SK-N-SH (cell line): Measurements from ENCODE around the gene RAP1GAP.

Source experiments
- EP300 ChIP-seq, 2 experiments: IDR thresholded peaks; 2 replicates each; pipeline versions ENCODE4 v1.4.0 to v1.6.1; 2012; ENCODE audit warnings: borderline replicate concordance in 1 of 2, low read depth in 1 of 2, low read length in 1 of 2
- EZH2phosphoT487 ChIP-seq: fragments of 200-600 bp; sonication (generic); IDR thresholded peaks from 2 replicates; pipeline ENCODE4 v1.6.1; 2017; ENCODE audit warnings: low read depth, mixed run types, mild to moderate bottlenecking, antibody characterized with exemption, moderate library complexity, borderline replicate concordance
- GATA2 ChIP-seq: sonication (generic); formaldehyde crosslinking; IDR thresholded peaks from 2 replicates; pipeline ENCODE4 v1.5.0; 2020; ENCODE audit warnings: mild to moderate bottlenecking, missing genetic modification reagents
- POLR2AphosphoS5 ChIP-seq: IDR thresholded peaks from 2 replicates; pipeline ENCODE4 v1.6.1; 2012; ENCODE audit warnings: low read depth, low read length
- RFX5 ChIP-seq: IDR thresholded peaks from 2 replicates; pipeline ENCODE4 v1.6.1; 2012; ENCODE audit warnings: mild to moderate bottlenecking, improper control_type of control experiment, low read length
- SMC3 ChIP-seq: IDR thresholded peaks from 2 replicates; pipeline ENCODE4 v1.6.1; 2012; ENCODE audit warnings: low read depth, low read length, improper control_type of control experiment
- TF ChIP-seq, protein P1 (sequence below): fragments of 200-600 bp; sonication (generic); IDR thresholded peaks from 2 replicates; pipeline ENCODE4 v1.6.1; 2017; ENCODE audit warnings: antibody characterized with exemption, mild to moderate bottlenecking, moderate library complexity
- TF ChIP-seq, protein P2 (sequence below): fragments of 150-350 bp; IDR thresholded peaks from 2 replicates; pipeline ENCODE4 v1.6.1; 2016; ENCODE audit warnings: mild to moderate bottlenecking, low read depth, low read length
- TF ChIP-seq, protein P3 (sequence below): IDR thresholded peaks from 2 replicates; pipeline ENCODE4 v1.4.0; 2012; ENCODE audit warnings: low read depth

DNA sequence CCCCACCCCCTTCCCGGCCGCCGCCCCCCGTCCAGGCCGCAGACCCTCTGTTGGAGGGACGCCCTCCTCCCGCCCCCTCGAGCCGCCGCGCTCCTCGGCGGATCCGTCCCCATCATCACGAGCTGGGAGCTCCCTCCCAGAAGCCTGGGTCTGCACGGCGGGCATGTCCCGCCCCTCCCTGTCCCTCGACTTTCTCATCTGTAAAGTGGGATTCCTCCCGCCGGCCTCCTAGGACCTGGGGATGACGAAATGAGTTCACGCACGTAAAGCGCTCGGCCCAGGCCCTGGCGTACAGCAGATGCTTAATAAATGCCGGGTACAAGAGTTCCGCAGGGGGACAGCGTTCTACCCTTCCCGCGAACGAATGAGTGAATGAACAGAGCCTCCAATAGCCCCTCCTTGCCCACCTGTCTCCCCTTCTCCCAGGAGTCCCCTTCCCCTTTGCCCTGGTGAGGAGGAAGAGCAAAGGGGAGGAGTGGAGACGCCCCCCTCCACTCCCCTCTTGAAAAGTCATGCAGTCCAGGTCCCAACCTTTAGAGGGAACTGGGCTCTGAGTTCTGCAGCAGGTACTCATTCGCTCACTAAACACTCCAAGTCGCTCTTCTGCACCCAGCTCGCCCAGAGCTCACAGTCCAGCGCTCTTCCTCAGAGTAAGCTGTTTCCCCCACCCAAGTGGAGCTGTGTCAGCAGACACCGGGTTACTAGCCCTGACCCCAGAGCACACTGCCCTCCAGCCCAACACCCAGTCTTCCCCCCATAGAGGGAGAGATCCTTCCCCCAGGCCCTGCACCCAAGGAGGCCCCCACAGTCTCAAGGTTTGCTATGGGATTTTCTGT lies 16.8 kb downstream of the RAP1GAP start:
- TF ChIP-seq SMC3, result no peak
- TF ChIP-seq, protein P1, sequence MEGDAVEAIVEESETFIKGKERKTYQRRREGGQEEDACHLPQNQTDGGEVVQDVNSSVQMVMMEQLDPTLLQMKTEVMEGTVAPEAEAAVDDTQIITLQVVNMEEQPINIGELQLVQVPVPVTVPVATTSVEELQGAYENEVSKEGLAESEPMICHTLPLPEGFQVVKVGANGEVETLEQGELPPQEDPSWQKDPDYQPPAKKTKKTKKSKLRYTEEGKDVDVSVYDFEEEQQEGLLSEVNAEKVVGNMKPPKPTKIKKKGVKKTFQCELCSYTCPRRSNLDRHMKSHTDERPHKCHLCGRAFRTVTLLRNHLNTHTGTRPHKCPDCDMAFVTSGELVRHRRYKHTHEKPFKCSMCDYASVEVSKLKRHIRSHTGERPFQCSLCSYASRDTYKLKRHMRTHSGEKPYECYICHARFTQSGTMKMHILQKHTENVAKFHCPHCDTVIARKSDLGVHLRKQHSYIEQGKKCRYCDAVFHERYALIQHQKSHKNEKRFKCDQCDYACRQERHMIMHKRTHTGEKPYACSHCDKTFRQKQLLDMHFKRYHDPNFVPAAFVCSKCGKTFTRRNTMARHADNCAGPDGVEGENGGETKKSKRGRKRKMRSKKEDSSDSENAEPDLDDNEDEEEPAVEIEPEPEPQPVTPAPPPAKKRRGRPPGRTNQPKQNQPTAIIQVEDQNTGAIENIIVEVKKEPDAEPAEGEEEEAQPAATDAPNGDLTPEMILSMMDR, result no peak
- no peak for TF ChIP-seq EZH2phosphoT487
- TF ChIP-seq EP300 (IDR thresholded peaks at IDR 0.05; ENCODE audit: borderline replicate concordance in 1 of 2, low read depth in 1 of 2, low read length in 1 of 2), result no peak
- TF ChIP-seq, protein P2, sequence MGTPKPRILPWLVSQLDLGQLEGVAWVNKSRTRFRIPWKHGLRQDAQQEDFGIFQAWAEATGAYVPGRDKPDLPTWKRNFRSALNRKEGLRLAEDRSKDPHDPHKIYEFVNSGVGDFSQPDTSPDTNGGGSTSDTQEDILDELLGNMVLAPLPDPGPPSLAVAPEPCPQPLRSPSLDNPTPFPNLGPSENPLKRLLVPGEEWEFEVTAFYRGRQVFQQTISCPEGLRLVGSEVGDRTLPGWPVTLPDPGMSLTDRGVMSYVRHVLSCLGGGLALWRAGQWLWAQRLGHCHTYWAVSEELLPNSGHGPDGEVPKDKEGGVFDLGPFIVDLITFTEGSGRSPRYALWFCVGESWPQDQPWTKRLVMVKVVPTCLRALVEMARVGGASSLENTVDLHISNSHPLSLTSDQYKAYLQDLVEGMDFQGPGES, result no peak
- no peak for TF ChIP-seq GATA2 (CRISPR knock-in tag)
- no peak for TF ChIP-seq POLR2AphosphoS5
- TF ChIP-seq, protein P3, sequence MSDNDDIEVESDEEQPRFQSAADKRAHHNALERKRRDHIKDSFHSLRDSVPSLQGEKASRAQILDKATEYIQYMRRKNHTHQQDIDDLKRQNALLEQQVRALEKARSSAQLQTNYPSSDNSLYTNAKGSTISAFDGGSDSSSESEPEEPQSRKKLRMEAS, result no peak
- no peak for TF ChIP-seq RFX5
